Germinal center (tissue), 1 donor: Measurements from ENCODE around the gene ANO10.
"Not testable (repeated sequence)": the region's sequence is repeated elsewhere in the genome, so short reads cannot be mapped to it uniquely, and the experiment has no call there.

Experiments
- DNase-seq: peaks from one replicate; pipeline ENCODE4 v3.0.0; 2012; ENCODE audit warnings: mixed read lengths, low spot score

The ANO10 gene

GRCh38 chr3:43473737-43474136, 148.1 kb downstream of the ANO10 start:
- no peak for DNase-seq

DNA sequence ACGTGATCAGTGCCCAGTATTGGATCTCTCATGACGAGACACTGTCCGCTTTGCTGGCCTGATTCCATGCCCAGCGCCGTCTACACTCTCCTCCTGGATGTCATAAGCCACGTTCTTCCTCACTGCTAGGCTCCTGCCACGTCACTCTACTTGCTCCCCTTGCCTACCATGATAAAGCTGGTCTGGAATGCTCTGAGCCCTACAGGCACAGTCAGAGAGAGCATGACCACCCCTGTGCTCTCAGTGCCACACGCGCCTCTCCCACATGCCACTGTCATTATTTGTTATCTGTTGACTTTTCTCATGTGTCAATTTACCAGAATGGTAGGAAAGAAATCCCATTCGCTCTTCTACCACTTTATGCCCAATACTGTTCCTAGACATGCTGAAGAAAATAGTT, 148.6 kb downstream of the ANO10 start:
- DNase-seq, result no peak

DNA sequence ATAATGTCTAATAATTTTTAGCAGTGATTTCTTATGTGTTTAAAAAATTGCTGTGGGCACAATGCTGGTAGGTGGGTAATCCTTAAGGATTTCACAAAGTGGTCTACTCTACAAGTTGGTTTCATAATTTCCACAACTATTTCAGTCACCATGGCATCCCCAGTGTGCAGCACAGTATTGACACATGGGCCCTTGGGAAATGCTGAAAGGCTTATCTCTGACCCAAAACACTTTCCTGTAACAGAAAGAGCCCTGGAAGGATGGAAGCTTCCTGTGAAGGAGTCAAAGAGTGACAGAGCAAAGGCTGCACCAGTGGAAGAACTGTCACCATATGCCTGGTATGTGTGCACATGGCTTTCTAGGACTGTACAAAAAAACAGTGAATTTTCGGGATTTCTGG, 153.7 kb downstream of the ANO10 start:
- no peak for DNase-seq

DNA sequence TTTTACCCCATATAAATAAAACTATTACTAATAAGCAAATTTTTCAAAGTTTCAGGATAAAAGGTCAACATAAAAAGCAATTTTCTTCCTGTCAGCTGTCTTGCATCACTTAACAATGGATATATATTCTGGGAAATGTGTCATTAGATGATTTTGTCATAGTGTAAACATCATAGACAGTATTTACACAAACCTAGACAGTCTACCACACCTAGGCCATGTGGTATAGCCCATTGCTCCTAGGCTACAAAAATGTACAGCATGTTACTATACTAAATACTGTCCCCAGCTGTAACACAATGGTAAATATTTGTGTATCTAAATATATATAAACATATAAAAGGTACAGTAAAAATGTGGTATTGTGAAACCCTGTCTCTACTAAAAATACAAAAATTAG, 156.7 kb downstream of the ANO10 start:
- no peak for DNase-seq

- not testable (repeated sequence) for DNase-seq
Measured at GRCh38 chr3:43462566-43462965, 159.2 kb downstream of the ANO10 start.

DNA sequence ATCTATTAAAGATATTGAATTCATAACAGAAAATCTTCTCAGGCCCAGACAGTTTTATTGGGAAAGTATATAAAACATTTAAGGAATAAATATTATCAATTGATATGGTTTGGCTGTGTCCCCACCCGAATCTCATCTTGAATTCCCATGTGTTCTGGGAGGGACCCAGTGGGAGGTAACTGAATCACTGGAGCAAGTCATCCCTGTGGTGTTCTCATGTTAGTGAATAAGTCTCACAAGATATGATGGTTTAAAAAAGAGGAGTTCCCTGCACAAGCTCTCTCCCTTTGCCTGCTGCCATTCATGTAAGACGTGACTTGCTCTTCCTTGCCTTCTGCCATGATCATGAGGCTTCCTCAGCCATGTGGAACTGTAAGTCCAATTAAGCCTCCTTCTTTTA, 160.5 kb downstream of the ANO10 start:
- DNase-seq, result no peak

DNA sequence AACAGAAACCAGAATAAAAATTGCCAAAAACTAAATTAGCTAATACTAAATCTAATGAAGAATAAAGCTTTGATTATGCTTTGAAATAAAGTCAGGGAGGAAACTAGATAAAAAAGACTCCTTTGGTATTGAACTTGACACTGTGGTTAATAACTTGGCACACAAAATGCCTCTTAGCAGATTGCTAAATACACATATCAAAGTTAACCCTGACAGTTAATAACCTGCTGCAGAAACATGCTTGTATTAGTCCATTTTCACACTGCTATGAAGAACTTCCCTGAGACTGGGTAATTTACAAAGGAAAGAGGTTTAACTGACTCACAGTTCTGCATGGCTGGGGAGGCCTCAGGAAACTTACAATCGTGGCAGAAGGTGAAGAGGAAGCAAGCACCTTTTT, 164.8 kb downstream of the ANO10 start:
- not testable (repeated sequence) for DNase-seq

GRCh38 chr3:43455233-43455632, 166.6 kb downstream of the ANO10 start:
- DNase-seq, result no peak

DNA sequence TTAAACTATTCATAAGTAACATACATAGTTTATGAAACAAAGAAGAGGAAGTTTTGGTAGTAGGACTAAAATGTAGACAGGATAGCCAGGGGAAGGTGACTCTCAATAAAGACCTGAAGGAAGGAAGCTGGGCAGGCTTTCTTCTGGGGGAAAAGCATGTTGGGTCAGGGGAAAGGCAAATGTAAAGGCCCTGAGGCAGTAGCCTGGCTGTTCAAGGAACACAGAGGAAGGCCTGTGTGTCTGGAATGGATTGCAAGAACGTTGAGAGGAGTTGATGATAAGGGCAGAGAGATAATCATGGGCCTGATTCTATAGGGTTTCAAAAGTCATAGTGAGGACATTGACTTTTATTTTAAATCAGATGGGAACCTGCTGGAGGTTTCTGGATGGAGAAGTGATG, 167.8 kb downstream of the ANO10 start:
- no peak for DNase-seq

- DNase-seq, result no peak
Measured at GRCh38 chr3:43451670-43452254, 170.0 kb downstream of the ANO10 start.

GRCh38 chr3:43448098-43448497, 173.7 kb downstream of the ANO10 start:
- no peak for DNase-seq

GRCh38 chr3:43445820-43446219, 176.0 kb downstream of the ANO10 start:
- no peak for DNase-seq

DNA sequence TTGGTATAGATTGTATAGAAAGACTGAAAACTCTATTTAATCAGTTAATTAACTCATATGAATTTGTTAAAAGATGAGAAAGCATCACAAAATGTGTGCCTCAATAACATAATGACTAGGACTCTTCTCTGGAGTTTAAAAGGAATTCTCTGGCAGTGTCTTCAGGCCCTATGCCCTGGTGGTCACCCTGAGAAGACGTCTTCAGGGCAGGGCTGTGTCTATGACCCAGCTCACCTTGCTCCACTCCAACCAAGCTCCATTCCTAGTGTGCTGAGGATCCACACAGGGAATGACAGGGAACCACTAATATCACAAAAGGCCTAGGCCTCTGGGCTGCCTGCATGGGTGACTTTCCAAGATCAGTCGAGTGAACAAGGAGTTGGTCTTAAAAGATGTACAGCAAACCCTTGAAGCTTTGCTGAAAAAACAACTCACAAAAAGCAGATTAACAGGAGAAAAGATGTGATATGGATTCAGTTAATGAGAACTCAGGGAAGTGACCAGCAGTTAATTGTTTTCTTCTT, 178.9 kb downstream of the ANO10 start:
- DNase-seq, result no peak

DNA sequence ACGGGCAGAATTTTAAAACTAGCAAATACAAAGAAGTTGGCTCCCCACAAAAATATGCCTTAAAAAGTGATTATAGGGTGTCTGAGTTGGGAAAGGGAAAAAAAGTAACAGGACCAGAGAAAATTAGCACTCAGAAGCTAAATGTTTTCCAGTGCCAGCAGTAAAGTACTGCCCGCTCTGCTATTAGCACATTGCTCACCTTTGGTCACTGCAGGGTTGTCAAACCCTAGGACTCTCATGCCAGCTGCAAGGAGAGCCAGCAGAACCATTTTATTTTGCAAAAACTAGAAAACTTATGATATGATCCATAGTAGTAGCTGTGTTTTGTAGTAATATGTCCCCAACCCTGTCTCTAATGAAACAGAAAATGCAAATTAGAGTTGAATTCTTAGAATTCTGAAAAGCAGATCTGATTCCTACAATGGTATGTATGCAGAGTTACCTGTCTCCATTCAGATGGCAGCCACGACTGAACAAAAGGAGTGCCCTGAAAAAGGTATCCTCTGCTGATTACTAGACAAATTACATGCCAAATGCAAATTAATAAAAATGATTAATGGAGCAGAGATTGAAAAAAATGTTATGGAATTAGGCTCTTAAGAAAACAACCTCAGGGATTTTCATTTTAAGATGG, 185.2 kb downstream of the ANO10 start:
- no peak for DNase-seq

GRCh38 chr3:43435706-43436105, 186.1 kb downstream of the ANO10 start:
- no peak for DNase-seq

- DNase-seq, result no peak
Measured at GRCh38 chr3:43434431-43434830, 187.4 kb downstream of the ANO10 start.

- DNase-seq, result no peak
Measured at GRCh38 chr3:43432462-43432861, 189.3 kb downstream of the ANO10 start.

DNA sequence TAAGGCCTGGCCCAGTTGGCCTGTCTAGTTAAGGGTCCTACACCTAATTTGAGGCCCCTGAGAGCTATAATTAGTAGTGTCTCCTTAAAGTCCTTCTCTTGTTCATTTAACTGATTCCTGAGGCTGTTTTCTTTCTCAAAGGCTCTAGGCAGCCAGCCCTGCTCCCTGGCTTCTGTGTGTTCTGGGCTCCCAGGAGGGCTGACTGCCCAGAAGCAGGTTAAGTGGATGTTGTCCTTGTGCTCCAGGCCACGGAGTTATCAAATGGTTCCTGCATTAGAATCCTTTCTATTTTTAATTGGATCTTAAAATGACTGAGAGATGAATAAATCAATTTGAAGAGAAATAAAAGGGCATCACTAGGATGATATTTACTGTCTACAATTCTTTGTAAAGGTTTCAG, 195.4 kb downstream of the ANO10 start:
- no peak for DNase-seq

GRCh38 chr3:43425829-43426228, 196.0 kb downstream of the ANO10 start:
- DNase-seq, result no peak

GRCh38 chr3:43423639-43424038, 198.2 kb downstream of the ANO10 start:
- no peak for DNase-seq

DNA sequence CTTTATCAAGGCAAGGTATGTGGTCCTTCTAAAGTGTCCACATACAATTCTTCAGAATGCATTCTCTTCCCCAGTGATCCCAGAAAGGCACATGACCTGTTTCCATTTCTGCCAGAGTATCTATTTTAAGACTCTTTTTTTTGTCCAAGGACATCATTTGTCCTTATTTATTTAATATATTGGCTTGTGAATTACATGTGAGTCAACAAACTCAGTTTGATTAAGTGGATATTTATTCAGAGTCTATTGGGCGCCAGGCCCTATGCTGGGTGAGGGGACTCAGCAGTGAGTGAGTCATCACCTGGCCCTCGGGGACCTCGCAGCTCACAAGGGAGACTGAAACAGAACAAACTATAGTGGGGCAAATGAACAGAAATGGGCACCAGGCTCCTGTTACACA, 198.7 kb downstream of the ANO10 start:
- DNase-seq, result no peak

- no peak for DNase-seq
Measured at GRCh38 chr3:43418601-43419272, 203.1 kb downstream of the ANO10 start.

- no peak for DNase-seq
Measured at GRCh38 chr3:43417133-43417532, 204.7 kb downstream of the ANO10 start.
